PC-9 (cell line): Measurements from ENCODE around the gene ST6GALNAC3. TPM values are rescaled to one million over a fixed set of nuclear protein-coding genes. Genes with fewer than 3 reads are reported as not detected.

Experiments
- BruUV-seq: library from RNA; stranded (reverse); fragments of 400-500 nt; replicated peaks from 2 replicates; lab custom pipeline; 2021; lab: Mats Ljungman, UMichigan
- CTCF ChIA-PET: fragments of 300-600 bp; sonication (Branson Sonifier 250); formaldehyde crosslinking; loops from one replicate; lab custom pipeline; 2022; ENCODE audit warnings: antibody characterized with exemption; lab: Charles Lee
- POLR2A ChIA-PET: fragments of 300-600 bp; sonication (Branson Sonifier 250); formaldehyde crosslinking; loops from one replicate; lab custom pipeline; 2022; ENCODE audit warnings: antibody characterized with exemption; ENCODE audit not compliant: unreplicated experiment; lab: Charles Lee
- DNase-seq, 2 experiments: peaks; one replicate each; pipeline versions ENCODE4 v3.0.0 to v3.0.0-alpha.2; 2015 to 2022; ENCODE audit warnings: mixed read lengths in 1 of 2
- H2AFZ ChIP-seq: fragments of 200-600 bp; sonication (generic); 2 replicates; pipeline ENCODE4 v1.8.1; 2017; ENCODE audit warnings: antibody characterized with exemption
- H3F3A ChIP-seq: fragments of 200-600 bp; sonication (generic); 2 replicates; pipeline ENCODE4 v1.8.1; 2017; ENCODE audit warnings: antibody characterized with exemption, mild to moderate bottlenecking, low read depth; ENCODE audit not compliant: insufficient read depth
- H3K27ac ChIP-seq: fragments of 200-600 bp; sonication (generic); 2 replicates; pipeline ENCODE4 v1.6.1; 2016; ENCODE audit warnings: mixed run types
- H3K27me3 ChIP-seq: fragments of 200-600 bp; sonication (generic); 2 replicates; pipeline ENCODE4 v1.6.1; 2016; ENCODE audit warnings: low read depth, mixed run types; ENCODE audit not compliant: insufficient read depth
- H3K36me3 ChIP-seq: fragments of 200-600 bp; sonication (generic); 2 replicates; pipeline ENCODE4 v1.6.1; 2016; ENCODE audit warnings: low read depth, mixed run types
- H3K4me1 ChIP-seq: fragments of 200-600 bp; sonication (generic); replicated peaks from 2 replicates; pipeline ENCODE4 v1.6.1; 2016; ENCODE audit warnings: mixed run types; ENCODE audit not compliant: insufficient read depth
- H3K4me2 ChIP-seq: fragments of 200-600 bp; sonication (generic); 2 replicates; pipeline ENCODE4 v1.6.1; 2017; ENCODE audit warnings: mixed run types
- H3K4me3 ChIP-seq: fragments of 200-600 bp; sonication (generic); 2 replicates; pipeline ENCODE4 v1.6.1; 2016; ENCODE audit warnings: mixed run types
- H3K79me2 ChIP-seq: fragments of 200-600 bp; sonication (generic); 2 replicates; pipeline ENCODE4 v1.6.1; 2017; ENCODE audit warnings: low read depth, mixed run types
- H3K9me2 ChIP-seq: fragments of 200-600 bp; sonication (generic); 2 replicates; pipeline ENCODE4 v1.8.1; 2017; ENCODE audit warnings: mild to moderate bottlenecking; ENCODE audit not compliant: insufficient read depth
- H3K9me3 ChIP-seq: fragments of 200-600 bp; sonication (generic); 2 replicates; pipeline ENCODE4 v1.8.1; 2016; ENCODE audit warnings: low read depth; ENCODE audit not compliant: insufficient read depth
- H4K20me1 ChIP-seq: fragments of 200-600 bp; sonication (generic); 2 replicates; pipeline ENCODE4 v1.8.1; 2017; ENCODE audit not compliant: insufficient read depth
- EZH2 ChIP-seq: fragments of 200-600 bp; sonication (generic); IDR thresholded peaks from 2 replicates; pipeline ENCODE4 v1.8.0; 2017; ENCODE audit warnings: antibody characterized with exemption, low read depth
- intact Hi-C: fragments of 100-400 bp; cut with micrococcal nuclease; formaldehyde crosslinking; loops from one replicate; pipeline ENCODE4 v1.10.0; 2022; ENCODE audit not compliant: unreplicated experiment
- total RNA-seq: library from RNA; stranded (reverse); gene quantifications from 2 replicates; pipeline ENCODE4 v1.2.3, GENCODE V29; 2021
- TF ChIP-seq, protein P1 (sequence below): fragments of 200-600 bp; sonication (generic); conservative IDR thresholded peaks from 2 replicates; pipeline ENCODE4 v1.6.1; 2017; ENCODE audit warnings: mixed run types, antibody characterized with exemption, mild to moderate bottlenecking, moderate library complexity

The ST6GALNAC3 gene
- total RNA-seq, 1 experiment from 2014 or later = 0.04 TPM

- Histone ChIP-seq H4K20me1 (no peaks in the 10 kb centered on the region), H3F3A (no peaks in the 10 kb centered on the region), H3K36me3 (no peaks in the 10 kb centered on the region), H2AFZ (no peak overlapping the region), H3K27ac (no peak overlapping the region), H3K27me3 (no peaks in the 10 kb centered on the region), H3K9me3 (no peaks in the 10 kb centered on the region), H3K4me1 (no peaks in the 10 kb centered on the region), H3K79me2 (no peaks in the 10 kb centered on the region), H3K4me2 (no peak overlapping the region), H3K4me3 (no peak overlapping the region), H3K9me2 (no peaks in the 10 kb centered on the region; the same call in 1 of the 2 replicates)
- intact Hi-C loops = no loop called here
- ChIA-PET POLR2A (no interaction called here), CTCF (no interaction called here)
- BruUV-seq = no TSS peak
- no peak for TF ChIP-seq EZH2
- TF ChIP-seq, protein P1, sequence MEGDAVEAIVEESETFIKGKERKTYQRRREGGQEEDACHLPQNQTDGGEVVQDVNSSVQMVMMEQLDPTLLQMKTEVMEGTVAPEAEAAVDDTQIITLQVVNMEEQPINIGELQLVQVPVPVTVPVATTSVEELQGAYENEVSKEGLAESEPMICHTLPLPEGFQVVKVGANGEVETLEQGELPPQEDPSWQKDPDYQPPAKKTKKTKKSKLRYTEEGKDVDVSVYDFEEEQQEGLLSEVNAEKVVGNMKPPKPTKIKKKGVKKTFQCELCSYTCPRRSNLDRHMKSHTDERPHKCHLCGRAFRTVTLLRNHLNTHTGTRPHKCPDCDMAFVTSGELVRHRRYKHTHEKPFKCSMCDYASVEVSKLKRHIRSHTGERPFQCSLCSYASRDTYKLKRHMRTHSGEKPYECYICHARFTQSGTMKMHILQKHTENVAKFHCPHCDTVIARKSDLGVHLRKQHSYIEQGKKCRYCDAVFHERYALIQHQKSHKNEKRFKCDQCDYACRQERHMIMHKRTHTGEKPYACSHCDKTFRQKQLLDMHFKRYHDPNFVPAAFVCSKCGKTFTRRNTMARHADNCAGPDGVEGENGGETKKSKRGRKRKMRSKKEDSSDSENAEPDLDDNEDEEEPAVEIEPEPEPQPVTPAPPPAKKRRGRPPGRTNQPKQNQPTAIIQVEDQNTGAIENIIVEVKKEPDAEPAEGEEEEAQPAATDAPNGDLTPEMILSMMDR = no peak
- no peak for DNase-seq
Observed at GRCh38 chr1:76679534-76680152, 605.1 kb downstream of the ST6GALNAC3 start.

DNA sequence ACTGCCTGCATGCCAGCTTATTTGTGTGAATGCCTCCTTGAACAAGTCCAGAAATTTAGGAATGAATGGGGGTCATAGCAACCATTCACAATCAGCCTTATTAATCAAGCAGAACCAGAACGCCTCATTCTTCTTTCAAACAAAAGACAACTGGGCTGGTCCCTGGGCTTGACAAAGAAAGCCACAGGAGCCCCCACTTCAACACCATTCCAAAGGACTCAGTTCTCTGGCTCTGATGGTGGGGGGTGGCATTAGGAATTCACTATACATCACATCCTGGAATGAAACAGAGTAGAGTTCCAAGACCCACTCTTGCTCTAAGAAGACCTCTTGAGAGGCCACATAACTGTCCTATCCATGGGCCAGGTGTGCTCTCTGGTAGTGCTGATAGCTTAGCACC lies 606.1 kb downstream of the ST6GALNAC3 start:
- no peaks in the 10 kb centered on the region for H3K4me1 ChIP-seq
- no peaks in the 10 kb centered on the region for H3K36me3 ChIP-seq
- no peaks in the 10 kb centered on the region for H3K27me3 ChIP-seq
- no TSS peak for BruUV-seq
- H3K79me2 ChIP-seq = no peaks in the 10 kb centered on the region
- H3K27ac ChIP-seq = no peak overlapping the region
- no peaks in the 10 kb centered on the region for H3F3A ChIP-seq
- CTCF ChIA-PET = no interaction called here
- no peak for DNase-seq
- TF ChIP-seq, protein P1 = no peak
- no peak for TF ChIP-seq EZH2
- H3K9me2 ChIP-seq = no peaks in the 10 kb centered on the region; the same call in 1 of the 2 replicates
- intact Hi-C loops = no loop called here
- no peaks in the 10 kb centered on the region for H4K20me1 ChIP-seq
- H3K4me2 ChIP-seq = no peak overlapping the region
- H2AFZ ChIP-seq = no peak overlapping the region
- no peaks in the 10 kb centered on the region for H3K9me3 ChIP-seq
- H3K4me3 ChIP-seq = no peak overlapping the region
- POLR2A ChIA-PET = no interaction called here

DNA sequence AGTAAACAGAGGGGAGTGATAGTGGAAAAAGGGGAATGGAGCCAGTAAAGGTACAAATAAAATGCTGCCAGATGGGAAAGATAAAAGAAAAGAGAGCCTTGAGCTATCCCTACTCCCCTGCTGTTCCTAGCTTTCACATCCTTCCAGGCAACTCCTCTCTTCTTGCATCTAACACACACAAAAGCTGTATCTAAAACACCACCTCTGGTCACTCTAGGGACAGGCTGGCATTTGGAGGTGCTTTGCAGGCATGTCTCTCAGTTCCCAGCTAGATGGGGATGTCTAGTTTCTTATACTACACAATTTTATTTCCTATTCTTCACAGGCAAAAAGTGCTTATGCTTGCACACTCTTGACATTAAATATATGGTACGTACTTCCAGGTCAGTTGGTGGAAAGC lies 607.6 kb downstream of the ST6GALNAC3 start:
- Histone ChIP-seq H3F3A (no peaks in the 10 kb centered on the region), H3K9me3 (no peaks in the 10 kb centered on the region), H3K4me3 (no peak overlapping the region), H3K27me3 (no peaks in the 10 kb centered on the region), H4K20me1 (no peaks in the 10 kb centered on the region), H3K79me2 (no peaks in the 10 kb centered on the region), H3K36me3 (no peaks in the 10 kb centered on the region), H3K9me2 (no peaks in the 10 kb centered on the region), H3K4me2 (no peak overlapping the region), H3K27ac (no peak overlapping the region), H3K4me1 (no peaks in the 10 kb centered on the region), H2AFZ (no peak overlapping the region)
- DNase-seq = no peak
- no peak for TF ChIP-seq EZH2
- TF ChIP-seq, protein P1 = no peak
- ChIA-PET POLR2A (no interaction called here), CTCF (no interaction called here)
- intact Hi-C loops = no loop called here
- BruUV-seq = no TSS peak

Other genes with a start within 250 kb of the ST6GALNAC3 start
- gene ASB17, start 142.3 kb upstream of the ST6GALNAC3 start, total RNA-seq = not detected in 2 replicates